Endothelial cell (in vitro differentiated cells): ENCODE results near the gene NR1H4. TPM values are rescaled to one million over a fixed set of nuclear protein-coding genes. Genes with fewer than 3 reads are reported as not detected.

Source experiments
- DNase-seq: peaks from one replicate; pipeline ENCODE4 v3.0.0; 2021; ENCODE audit warnings: low spot score
- H3K27ac Mint-ChIP-seq: one replicate; pipeline ENCODE4 v1.8.0; 2021; ENCODE audit warnings: mixed read lengths, inconsistent platforms; ENCODE audit not compliant: unreplicated experiment
- H3K27me3 Mint-ChIP-seq: one replicate; pipeline ENCODE4 v1.8.0; 2021; ENCODE audit warnings: mild to moderate bottlenecking, moderate library complexity, mixed read lengths, inconsistent platforms; ENCODE audit not compliant: unreplicated experiment
- H3K36me3 Mint-ChIP-seq: one replicate; pipeline ENCODE4 v1.8.0; 2021; ENCODE audit warnings: mild to moderate bottlenecking, low read depth, mixed read lengths, inconsistent platforms; ENCODE audit not compliant: unreplicated experiment
- H3K4me1 Mint-ChIP-seq: one replicate; pipeline ENCODE4 v1.8.0; 2021; ENCODE audit warnings: mild to moderate bottlenecking, mixed read lengths, inconsistent platforms; ENCODE audit not compliant: unreplicated experiment
- H3K4me3 Mint-ChIP-seq: one replicate; pipeline ENCODE4 v1.8.0; 2021; ENCODE audit warnings: mild to moderate bottlenecking, mixed read lengths, inconsistent platforms; ENCODE audit not compliant: unreplicated experiment
- H3K9me3 Mint-ChIP-seq: one replicate; pipeline ENCODE4 v1.8.0; 2021; ENCODE audit warnings: mixed read lengths, inconsistent platforms; ENCODE audit not compliant: unreplicated experiment
- CTCF ChIP-seq: fragments of 200-600 bp; sonication (generic); IDR thresholded peaks from one replicate; pipeline ENCODE4 v1.5.0; 2021; ENCODE audit warnings: antibody characterized with exemption; ENCODE audit not compliant: unreplicated experiment
- total RNA-seq: library from RNA; stranded (reverse); fragmentation: NEBNext Ultra II Directional; extraction: Animal tissue kit (Norgen Biotek cat#: 25700); gene quantifications from one replicate; pipeline ENCODE4 v1.2.1, GENCODE V29; 2021; ENCODE audit not compliant: unreplicated experiment

Gene NR1H4
- total RNA-seq, 1 donor from 2014 or later, result not detected

DNA sequence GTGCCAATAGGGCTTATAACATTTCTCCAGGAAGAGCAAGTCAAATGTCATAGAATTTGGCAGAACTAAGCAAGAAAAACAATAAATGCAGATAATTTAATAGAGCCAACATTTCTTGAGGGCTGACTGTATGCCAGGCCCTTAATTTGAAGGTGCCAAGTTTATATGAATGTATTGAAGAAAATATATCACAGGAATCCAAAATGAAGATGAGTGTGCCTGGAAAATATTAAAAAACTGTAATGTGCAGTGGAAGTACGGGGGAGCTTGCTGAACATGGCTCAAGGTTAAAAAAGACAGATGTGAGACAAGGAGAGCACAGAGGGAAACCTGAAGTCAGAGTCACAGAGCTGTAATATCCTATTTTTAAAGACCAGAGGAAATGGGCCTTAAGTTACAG lies 16.4 kb downstream of the NR1H4 start:
- Mint-ChIP-seq H3K9me3 (no peaks in the 10 kb centered on the region), H3K4me1 (no peaks in the 10 kb centered on the region), H3K27me3 (no peaks in the 10 kb centered on the region), H3K36me3 (no peaks in the 10 kb centered on the region), H3K4me3 (no peak overlapping the region), H3K27ac (no peak overlapping the region)
- no peak for TF ChIP-seq CTCF
- DNase-seq, result no peak

DNA sequence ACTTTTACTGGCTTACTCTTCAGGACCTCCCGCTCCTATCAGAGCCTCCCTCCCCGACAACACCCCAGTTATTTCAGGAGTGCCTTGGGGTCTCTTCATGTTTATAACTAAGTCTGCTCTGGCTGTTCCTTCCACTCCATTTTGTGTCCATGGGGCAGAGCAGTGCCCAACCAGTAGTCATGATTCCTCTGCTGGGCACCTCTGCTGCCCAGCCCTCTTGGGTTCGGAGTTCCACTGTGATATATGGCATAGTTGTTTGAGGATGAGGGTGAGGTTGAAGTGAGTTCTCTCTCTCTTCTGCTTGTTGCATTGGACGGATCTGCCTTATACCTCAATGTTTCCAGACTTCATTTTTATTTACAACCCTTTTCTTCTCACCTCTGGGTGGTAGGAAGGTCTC lies 17.4 kb downstream of the NR1H4 start:
- Mint-ChIP-seq H3K9me3 (no peaks in the 10 kb centered on the region), H3K4me3 (no peak overlapping the region), H3K27ac (no peak overlapping the region), H3K27me3 (no peaks in the 10 kb centered on the region), H3K36me3 (no peaks in the 10 kb centered on the region), H3K4me1 (no peaks in the 10 kb centered on the region)
- no peak for DNase-seq
- TF ChIP-seq CTCF, result no peak

DNA sequence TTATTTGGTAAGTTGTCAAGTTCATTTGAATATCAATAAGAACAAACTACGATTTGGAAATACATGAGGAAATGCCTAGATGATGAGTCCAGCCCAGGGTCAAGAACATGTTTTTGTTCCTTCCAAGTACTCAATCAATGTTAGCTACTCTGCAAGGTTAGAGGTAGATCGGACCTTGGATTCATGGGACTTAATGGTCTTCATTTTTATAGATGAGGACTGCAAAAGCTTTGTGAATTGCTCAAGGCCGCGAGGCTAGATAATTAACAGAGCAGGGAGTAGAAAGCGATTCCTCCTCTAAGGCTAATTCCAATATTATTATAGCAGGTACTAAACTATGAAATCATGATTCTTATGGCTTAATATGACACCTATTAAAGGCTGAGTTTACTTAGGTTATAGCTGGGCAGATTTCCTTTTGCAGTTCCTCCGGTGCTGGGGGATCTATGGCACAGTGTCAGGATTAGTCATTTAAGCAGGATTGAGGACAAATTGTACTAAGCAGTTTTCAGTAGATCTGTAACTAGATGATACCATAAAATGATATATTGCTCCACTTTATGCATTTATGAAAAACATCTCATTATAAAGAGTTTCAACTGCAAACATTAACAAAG lies 19.8 kb downstream of the NR1H4 start:
- Mint-ChIP-seq H3K36me3 (no peaks in the 10 kb centered on the region), H3K9me3 (no peaks in the 10 kb centered on the region), H3K4me1 (no peaks in the 10 kb centered on the region), H3K27ac (no peak overlapping the region), H3K4me3 (no peak overlapping the region), H3K27me3 (no peaks in the 10 kb centered on the region)
- DNase-seq, result no peak
- TF ChIP-seq CTCF, result no peak

GRCh38 chr12:100494026-100494425 lies 20.4 kb downstream of the NR1H4 start:
- H3K4me3 Mint-ChIP-seq, result no peak overlapping the region
- TF ChIP-seq CTCF, result no peak
- H3K4me1 Mint-ChIP-seq, result no peaks in the 10 kb centered on the region
- no peaks in the 10 kb centered on the region for H3K36me3 Mint-ChIP-seq
- H3K27me3 Mint-ChIP-seq, result no peaks in the 10 kb centered on the region
- H3K9me3 Mint-ChIP-seq, result no peaks in the 10 kb centered on the region
- H3K27ac Mint-ChIP-seq, result no peak overlapping the region
- no peak for DNase-seq

- Mint-ChIP-seq H3K4me3 (no peak overlapping the region), H3K27me3 (no peaks in the 10 kb centered on the region), H3K36me3 (no peaks in the 10 kb centered on the region), H3K4me1 (no peaks in the 10 kb centered on the region), H3K9me3 (no peaks in the 10 kb centered on the region), H3K27ac (no peak overlapping the region)
- TF ChIP-seq CTCF, result no peak
- DNase-seq, result no peak
Observed at GRCh38 chr12:100494538-100494937, 20.9 kb downstream of the NR1H4 start.
